Measurements from ENCODE around the gene FAM222A. TPM values are rescaled to one million over a fixed set of nuclear protein-coding genes. Genes with fewer than 3 reads are reported as not detected.

Gene FAM222A
- total and polyA plus RNA-seq, 2 of the 8 experiments (the other 6 are each of a cell fraction or from before 2014, with no cell fraction given), result 0.94 to 1.1 TPM

DNA sequence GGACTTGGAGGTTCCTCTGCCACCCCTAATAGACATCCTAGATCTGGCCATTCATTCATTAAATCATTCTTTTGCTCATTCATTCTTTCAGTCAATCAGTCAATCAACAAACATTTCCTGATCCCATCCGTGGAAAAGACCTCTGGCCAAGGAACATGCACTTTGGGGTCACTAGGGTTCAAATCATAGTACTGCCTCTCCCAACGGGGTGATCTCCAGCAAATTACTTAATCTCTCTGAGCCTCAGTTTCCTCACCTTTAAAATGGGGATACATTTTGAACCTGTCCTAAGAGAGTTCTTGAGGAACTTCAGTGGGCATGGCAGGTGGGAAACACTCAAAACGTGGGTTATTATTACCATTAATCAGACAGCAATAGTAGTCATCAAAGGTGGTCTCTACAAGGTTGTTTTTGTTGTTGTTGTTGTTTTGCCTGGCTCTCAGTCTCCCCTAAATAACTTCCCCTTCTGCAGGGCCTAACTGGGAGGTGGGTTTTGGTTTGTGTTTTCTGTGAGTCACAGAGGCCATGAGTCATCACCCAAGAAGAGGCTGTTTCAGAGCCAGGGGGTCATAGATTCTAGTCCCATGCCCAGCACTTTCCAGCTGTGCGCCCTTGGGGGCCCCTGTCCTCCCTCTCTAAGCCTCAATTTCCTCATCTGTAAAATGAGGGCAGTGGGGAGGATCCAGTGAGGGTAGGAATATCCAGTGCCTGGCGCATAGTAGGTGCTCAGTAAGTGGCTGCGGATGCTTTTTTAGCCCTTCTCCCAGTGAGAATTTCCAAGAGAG is 16.9 kb upstream of the FAM222A start:
- peaks cover 0 to 5% (median 3%) of the 10 kb centered on the region in 4 experiments; a peak in 3 of 7 replicates for H3K4me1 ChIP-seq (replicated peaks in 1 of 4; ENCODE audit: control insufficient read depth in 3 of 4, insufficient read depth in 4 of 4, low read length in 3 of 4)
- H3K14ac ChIP-seq (ENCODE audit: insufficient read length), result no peak overlapping the region
- H2BK15ac ChIP-seq (ENCODE audit: low read length), result no peak overlapping the region
- H4K8ac ChIP-seq (ENCODE audit: extremely low read depth, insufficient read depth, low read length), result no peak overlapping the region
- H4K5ac ChIP-seq (ENCODE audit: insufficient read length, low read depth, low read length), result no peak overlapping the region
- 0 out of 2 replicates have a peak, but pooled peaks cover 1% of the 10 kb centered on the region for H3K23me2 ChIP-seq (ENCODE audit: low read depth, low read length)
- no peak overlapping the region for H3K56ac ChIP-seq (replicated peaks; ENCODE audit: insufficient read length, low read depth, low read length)
- H2AK5ac ChIP-seq (ENCODE audit: low read depth, low read length), result no peak overlapping the region
- H2BK5ac ChIP-seq (ENCODE audit: low read depth, low read length), result no peak overlapping the region
- no peak overlapping the region for H3K4me3 ChIP-seq (ENCODE audit: extremely low read depth in 1 of 4, insufficient read depth in 2 of 4, low read depth in 3 of 4, low read length in 4 of 4)
- H2BK120ac ChIP-seq (replicated peaks; ENCODE audit: low read depth, low read length), result no peak overlapping the region
- ChIA-PET POLR2A (ENCODE audit: partially characterized antibody) (interaction anchor here (0.6 kb wide), 1 partner anchor 1480 kb away, joined by 3 read pairs; no protein-coding TSS in a partner anchor), CTCF (ENCODE audit: partially characterized antibody) (interaction anchor here (1.1 to 2.5 kb wide), 6 partner anchors 10 to 98 kb away, joined by 4 to 12 read pairs (median 7); no protein-coding TSS in a partner anchor)
- no peaks in the 10 kb centered on the region for H3K9me3 ChIP-seq (ENCODE audit: insufficient read depth in 2 of 2, low read depth in 1 of 2, low read length in 1 of 2)
- no peaks in the 10 kb centered on the region for H3K27me3 ChIP-seq (replicated peaks in 1 of 4; ENCODE audit: control insufficient read depth in 3 of 4, extremely low read depth in 1 of 4, insufficient read depth in 3 of 4, low read length in 3 of 4)
- H3K27ac ChIP-seq (ENCODE audit: low read depth, low read length), result no peak overlapping the region
- no peak for DNase-seq (ENCODE audit: low read depth in 1 of 2, low spot score in 2 of 2)
- H3K36me3 ChIP-seq (ENCODE audit: control insufficient read depth in 2 of 4, insufficient read depth in 4 of 4, low read length in 3 of 4), result no peaks in the 10 kb centered on the region
- H2AFZ ChIP-seq (ENCODE audit: low read length), result no peak overlapping the region
- no peak overlapping the region for H2BK20ac ChIP-seq (ENCODE audit: low read length)
- TF ChIP-seq YY1 (IDR thresholded peaks at IDR 0.05; ENCODE audit: low read depth, low read length) (no peak), KDM1A (IDR thresholded peaks at IDR 0.05; ENCODE audit: borderline replicate concordance, low read length) (peak; percentile 68; the same call in 1 of the 2 replicates), CHD2 (IDR thresholded peaks at IDR 0.05; ENCODE audit: low read length) (no peak)
- H3K18ac ChIP-seq (ENCODE audit: extremely low read depth, low read length), result no peak overlapping the region
- H3K9ac ChIP-seq (replicated peaks in 1 of 4; ENCODE audit: extremely low read depth in 1 of 4, low read depth in 3 of 4, low read length in 3 of 4), result no peak overlapping the region
- 84% methylated on average over 6 of the region's 6 CpGs; no CpG with 5 or more reads in 1 of the 2 experiments for WGBS, 2 experiments (ENCODE audit: extremely low coverage in 1 of 2, insufficient coverage in 1 of 2, insufficient read length in 1 of 2, insufficient replicate concordance in 2 of 2, low coverage in 1 of 2, low lambda C conversion rate in 2 of 2, missing lambda C conversion rate in 1 of 2)
- H3K79me2 ChIP-seq (ENCODE audit: control insufficient read depth in 1 of 2, insufficient read depth in 2 of 2, low read length in 2 of 2), result no peaks in the 10 kb centered on the region
- no peak overlapping the region for H4K91ac ChIP-seq (replicated peaks; ENCODE audit: insufficient read length, low read length)
- no peaks in the 10 kb centered on the region for H4K20me1 ChIP-seq (replicated peaks in 1 of 2; ENCODE audit: control insufficient read depth in 1 of 2, insufficient read depth in 2 of 2, low read length in 2 of 2)
- H2BK12ac ChIP-seq (ENCODE audit: low read depth, low read length), result no peak overlapping the region
- no peak overlapping the region for H3K4me2 ChIP-seq (ENCODE audit: insufficient read depth in 1 of 2, low read depth in 2 of 2, low read length in 2 of 2)
- no peak for FAIRE-seq
- H3K4ac ChIP-seq (replicated peaks; ENCODE audit: insufficient read length, low read depth, low read length), result no peak overlapping the region
- H3K23ac ChIP-seq (ENCODE audit: insufficient read length), result no peak overlapping the region
- no peaks in the 10 kb centered on the region for H3K79me1 ChIP-seq (ENCODE audit: low read depth, low read length)
